H1 (cell line): ENCODE data around the gene DEFB129. TPM values are rescaled to one million over a fixed set of nuclear protein-coding genes. Genes with fewer than 3 reads are reported as not detected.
A peak's percentile ranks its signal among the peaks of the same experiment; 100 is the strongest.

ENCODE experiments used
- CTCF ChIA-PET: fragments of 300-600 bp; sonication (Branson Sonifier 250); formaldehyde crosslinking; loops from one replicate; lab custom pipeline; 2021; ENCODE audit not compliant: partially characterized antibody; lab: Charles Lee
- POLR2A ChIA-PET: fragments of 300-600 bp; sonication (Branson Sonifier 250); formaldehyde crosslinking; loops from one replicate; lab custom pipeline; 2021; ENCODE audit warnings: inconsistent platforms; ENCODE audit not compliant: partially characterized antibody; lab: Charles Lee
- DNase-seq, 2 experiments: peaks; one replicate each; pipeline versions ENCODE4 v3.0.0 to v3.0.0-alpha.2; 2010 to 2022; ENCODE audit warnings: low spot score in 2 of 2, low read depth in 1 of 2, mixed read lengths in 1 of 2
- FAIRE-seq: peaks from 2 replicates; lab custom pipeline; 2011; peaks lifted over from hg19 to GRCh38; lab: Jason Lieb, UNC
- H2AFZ ChIP-seq: 2 replicates; pipeline ENCODE4 v1.8.1; 2012; ENCODE audit warnings: low read length, inconsistent platforms
- H2AK5ac ChIP-seq: 2 replicates; pipeline ENCODE4 v1.6.1; 2013; ENCODE audit warnings: low read depth, low read length
- H2BK120ac ChIP-seq: replicated peaks from 2 replicates; pipeline ENCODE3; 2013; ENCODE audit warnings: low read depth, low read length, inconsistent platforms
- H2BK12ac ChIP-seq: 2 replicates; pipeline ENCODE4 v1.6.1; 2013; ENCODE audit warnings: low read depth, low read length
- H2BK15ac ChIP-seq: 2 replicates; pipeline ENCODE4 v1.6.1; 2013; ENCODE audit warnings: low read length
- H2BK20ac ChIP-seq: 2 replicates; pipeline ENCODE4 v1.6.1; 2013; ENCODE audit warnings: low read length
- H2BK5ac ChIP-seq: 2 replicates; pipeline ENCODE4 v1.6.1; 2013; ENCODE audit warnings: low read depth, low read length
- H3K14ac ChIP-seq: 2 replicates; pipeline ENCODE4 v1.6.1; 2013; ENCODE audit warnings: inconsistent platforms; ENCODE audit not compliant: insufficient read length
- H3K18ac ChIP-seq: 2 replicates; pipeline ENCODE4 v1.6.1; 2013; ENCODE audit warnings: low read length; ENCODE audit errors: extremely low read depth
- H3K23ac ChIP-seq: 2 replicates; pipeline ENCODE4 v1.6.1; 2013; ENCODE audit warnings: inconsistent platforms; ENCODE audit not compliant: insufficient read length
- H3K23me2 ChIP-seq: 2 replicates; pipeline ENCODE4 v1.6.1; 2013; ENCODE audit warnings: low read depth, low read length
- H3K27ac ChIP-seq: 2 replicates; pipeline ENCODE4 v1.6.1; 2011; ENCODE audit warnings: low read depth, low read length, inconsistent platforms
- H3K27me3 ChIP-seq, 4 experiments: replicated peaks in 1 of 4; 1 replicate in 1 of 4; 2 replicates in 3 of 4; pipeline versions ENCODE4 v1.6.1 to v1.8.1; 2011 to 2013; ENCODE audit warnings: low read length in 3 of 4, mild to moderate bottlenecking in 3 of 4, inconsistent platforms in 2 of 4, mixed read lengths in 2 of 4, moderate library complexity in 1 of 4; ENCODE audit not compliant: control insufficient read depth in 3 of 4, insufficient read depth in 3 of 4; ENCODE audit errors: extremely low read depth in 1 of 4
- H3K36me3 ChIP-seq, 4 experiments: 2 replicates each; pipeline versions ENCODE4 v1.6.1 to v1.8.1; 2011 to 2013; ENCODE audit warnings: mild to moderate bottlenecking in 4 of 4, low read length in 3 of 4, moderate library complexity in 2 of 4, control low read depth in 1 of 4, inconsistent platforms in 1 of 4; ENCODE audit not compliant: insufficient read depth in 4 of 4, control insufficient read depth in 2 of 4
- H3K4ac ChIP-seq: replicated peaks from 2 replicates; pipeline ENCODE3; 2013; ENCODE audit warnings: low read length, low read depth, mixed read lengths, inconsistent platforms; ENCODE audit not compliant: insufficient read length
- H3K4me1 ChIP-seq, 4 experiments: replicated peaks in 1 of 4; 1 replicate in 1 of 4; 2 replicates in 3 of 4; pipeline versions ENCODE4 v1.6.1 to v1.8.1; 2011 to 2013; ENCODE audit warnings: low read length in 3 of 4, inconsistent platforms in 2 of 4, mixed read lengths in 1 of 4; ENCODE audit not compliant: insufficient read depth in 4 of 4, control insufficient read depth in 3 of 4
- H3K4me2 ChIP-seq, 2 experiments: 2 replicates each; pipeline versions ENCODE4 v1.6.1 to v1.8.1; 2011 to 2013; ENCODE audit warnings: low read depth in 2 of 2, low read length in 2 of 2, control low read depth in 1 of 2, inconsistent platforms in 1 of 2, mild to moderate bottlenecking in 1 of 2; ENCODE audit not compliant: insufficient read depth in 1 of 2
- H3K4me3 ChIP-seq, 4 experiments: fragments of 200-600, 300-600 bp in 1 of 4; sonication (generic), shearing (Covaris generic), sonication (Bioruptor Twin) in 1 of 4; 2 replicates each; pipeline versions ENCODE4 v1.5.1 to v1.8.1; 2011 to 2016; ENCODE audit warnings: low read length in 4 of 4, low read depth in 3 of 4, control low read depth in 2 of 4, inconsistent platforms in 2 of 4, mild to moderate bottlenecking in 2 of 4, mixed read lengths in 1 of 4, moderate library complexity in 1 of 4; ENCODE audit not compliant: insufficient read depth in 2 of 4; ENCODE audit errors: extremely low read depth in 1 of 4
- H3K56ac ChIP-seq: replicated peaks from 2 replicates; pipeline ENCODE3; 2013; ENCODE audit warnings: low read depth, mild to moderate bottlenecking, mixed read lengths, low read length, inconsistent platforms; ENCODE audit not compliant: insufficient read length
- H3K79me1 ChIP-seq: 2 replicates; pipeline ENCODE4 v1.6.1; 2013; ENCODE audit warnings: low read depth, low read length, control low read depth
- H3K79me2 ChIP-seq, 2 experiments: 2 replicates each; pipeline versions ENCODE4 v1.6.1 to v1.8.1; 2012 to 2013; ENCODE audit warnings: low read length in 2 of 2, mild to moderate bottlenecking in 2 of 2, inconsistent platforms in 1 of 2; ENCODE audit not compliant: insufficient read depth in 2 of 2, control insufficient read depth in 1 of 2
- H3K9ac ChIP-seq, 4 experiments: replicated peaks in 1 of 4; 1 replicate in 1 of 4; 2 replicates in 3 of 4; pipeline versions ENCODE4 v1.6.1 to v1.8.1; 2011 to 2013; ENCODE audit warnings: low read depth in 3 of 4, low read length in 3 of 4, control low read depth in 2 of 4, mild to moderate bottlenecking in 2 of 4, moderate library complexity in 2 of 4, inconsistent platforms in 1 of 4; ENCODE audit errors: extremely low read depth in 1 of 4
- H3K9me3 ChIP-seq, 2 experiments: 2 replicates each; pipeline versions ENCODE4 v1.6.1 to v1.8.1; 2012 to 2013; ENCODE audit warnings: mild to moderate bottlenecking in 2 of 2, moderate library complexity in 2 of 2, control low read depth in 1 of 2, inconsistent platforms in 1 of 2, low read depth in 1 of 2, low read length in 1 of 2, mixed read lengths in 1 of 2; ENCODE audit not compliant: insufficient read depth in 2 of 2
- H4K20me1 ChIP-seq, 2 experiments: replicated peaks in 1 of 2; 2 replicates each; pipeline versions ENCODE3 to v1.8.1; 2011 to 2013; ENCODE audit warnings: inconsistent platforms in 2 of 2, low read length in 2 of 2, mild to moderate bottlenecking in 1 of 2; ENCODE audit not compliant: insufficient read depth in 2 of 2, control insufficient read depth in 1 of 2
- H4K5ac ChIP-seq: 2 replicates; pipeline ENCODE4 v1.6.1; 2013; ENCODE audit warnings: low read length, low read depth, mixed read lengths, inconsistent platforms; ENCODE audit not compliant: insufficient read length
- H4K8ac ChIP-seq: 2 replicates; pipeline ENCODE4 v1.8.0; 2013; ENCODE audit warnings: mild to moderate bottlenecking, moderate library complexity, low read length, inconsistent platforms; ENCODE audit not compliant: insufficient read depth; ENCODE audit errors: extremely low read depth
- H4K91ac ChIP-seq: replicated peaks from 2 replicates; pipeline ENCODE3; 2013; ENCODE audit warnings: low read length, mixed read lengths, inconsistent platforms; ENCODE audit not compliant: insufficient read length
- CHD1 ChIP-seq: IDR thresholded peaks from 2 replicates; pipeline ENCODE4 v1.6.1; 2012; ENCODE audit warnings: low read depth, low read length, improper control_type of control experiment
- EP300 ChIP-seq, 2 experiments: IDR thresholded peaks; 1 replicate in 1 of 2; 2 replicates in 1 of 2; pipeline ENCODE4 v1.6.1; 2011 to 2012; ENCODE audit warnings: low read depth in 2 of 2, low read length in 2 of 2, mild to moderate bottlenecking in 2 of 2, borderline replicate concordance in 1 of 2, inconsistent platforms in 1 of 2, moderate library complexity in 1 of 2
- GABPA ChIP-seq: IDR thresholded peaks from 2 replicates; pipeline ENCODE4 v1.6.1; 2011; ENCODE audit warnings: mild to moderate bottlenecking, low read length, moderate library complexity, borderline replicate concordance; ENCODE audit not compliant: insufficient read depth
- KDM1A ChIP-seq: fragments of 200-600, 300-600 bp; sonication (generic); IDR thresholded peaks from 2 replicates; pipeline ENCODE4 v1.7.1; 2016; ENCODE audit warnings: mild to moderate bottlenecking, low read length, borderline replicate concordance
- MAFK ChIP-seq: IDR thresholded peaks from 2 replicates; pipeline ENCODE4 v1.6.1; 2012; ENCODE audit warnings: low read depth, mild to moderate bottlenecking, improper control_type of control experiment, low read length
- TBP ChIP-seq: IDR thresholded peaks from 2 replicates; pipeline ENCODE4 v1.6.1; 2011; ENCODE audit warnings: low read depth, low read length, improper control_type of control experiment
- WGBS, 2 experiments: shearing (Covaris generic) in 1 of 2; methylation state at CpG; one replicate each; pipeline versions ENCODE4 v1.1.6 to v1.1.7; 2013 to 2015; ENCODE audit warnings: low lambda C conversion rate in 2 of 2, mixed read lengths in 2 of 2, inconsistent platforms in 1 of 2, low coverage in 1 of 2, missing lambda C conversion rate in 1 of 2; ENCODE audit not compliant: insufficient replicate concordance in 2 of 2, insufficient coverage in 1 of 2, insufficient read length in 1 of 2; ENCODE audit errors: extremely low coverage in 1 of 2, missing lambda C conversion rate in 1 of 2; 5-methylcytosine and 5-hydroxymethylcytosine counted together
- polyA plus RNA-seq, 7 experiments: library from polyadenylated mRNA; depleted of rRNA in 3 of 7; stranded (reverse) in 5 of 7; unstranded in 2 of 7; fragments of >200 nt in 5 of 7; fragments of 200-250 nt in 2 of 7; gene quantifications; 1 replicate in 5 of 7; 2 replicates in 1 of 7; 4 replicates in 1 of 7; pipeline versions ENCODE4 v1.2.1 to v1.2.3, GENCODE V29; 2011 to 2013; ENCODE audit warnings: missing spikeins in 2 of 7, mixed read lengths in 2 of 7
- total RNA-seq: library from RNA; stranded (reverse); fragmentation: NEBNext Ultra II Directional; extraction: Animal tissue kit (Norgen Biotek cat#: 25700); gene quantifications from 2 replicates; pipeline ENCODE4 v1.2.1, GENCODE V29; 2021
- TF ChIP-seq, protein P1 (sequence below), 3 experiments: IDR thresholded peaks; 1 replicate in 2 of 3; 2 replicates in 1 of 3; pipeline versions ENCODE4 v1.5.1 to v1.6.1; 2011; ENCODE audit warnings: low read length in 3 of 3, mild to moderate bottlenecking in 3 of 3, inconsistent platforms in 2 of 3, low read depth in 1 of 3, moderate library complexity in 1 of 3; ENCODE audit not compliant: insufficient read depth in 1 of 3; ENCODE audit errors: control extremely low read depth in 1 of 3

Gene DEFB129
- total and polyA plus RNA-seq, 2 of the 8 experiments (the other 6 are each of a cell fraction or from before 2014, with no cell fraction given) = not detected

DNA sequence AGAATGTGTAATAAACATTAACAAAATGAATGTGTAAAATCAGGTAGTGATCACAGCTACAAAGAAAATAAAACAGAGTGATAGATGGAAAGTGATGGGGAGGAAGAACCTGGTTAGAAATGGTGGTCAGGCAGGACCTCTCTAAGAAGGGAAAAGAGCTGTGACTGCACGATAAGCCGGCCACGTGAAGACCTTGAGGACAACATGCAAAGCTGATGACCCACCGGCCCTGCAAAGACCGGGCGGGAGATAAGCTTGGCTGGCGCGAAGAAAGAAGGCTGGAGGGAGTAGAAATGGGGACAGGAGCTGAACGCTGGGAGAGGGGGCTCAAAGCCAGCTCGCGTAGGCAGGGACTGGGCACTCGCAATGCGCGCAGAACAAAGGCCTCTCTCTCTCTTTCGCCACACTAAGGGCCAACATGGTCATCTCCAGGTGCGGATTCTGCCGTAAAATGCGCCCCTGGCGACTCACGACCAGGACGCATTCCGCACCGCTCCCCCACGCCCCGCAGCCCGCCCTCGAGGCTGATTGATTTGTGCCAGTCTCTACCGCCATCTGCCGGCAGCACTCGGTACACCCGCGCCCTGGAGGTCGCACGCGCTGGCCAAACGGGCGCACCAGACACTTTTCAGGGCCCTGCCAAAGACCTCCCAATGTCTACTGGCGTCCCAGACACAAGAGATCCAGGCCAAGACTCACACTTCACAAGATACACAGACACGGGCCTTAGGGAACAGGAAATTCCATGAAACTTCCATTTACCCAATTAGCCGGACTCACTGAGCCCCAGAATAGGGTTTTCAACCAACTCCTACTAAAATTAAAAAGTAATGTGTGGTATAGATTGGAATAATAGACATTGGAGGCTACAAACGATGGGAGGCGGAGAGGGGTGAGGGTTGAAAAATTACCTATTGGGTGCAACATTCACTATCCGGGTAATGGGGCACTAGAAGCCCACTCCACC lies 39.8 kb downstream of the DEFB129 start:
- H3K23me2 ChIP-seq = no peaks in the 10 kb centered on the region; the same call in 1 of the 2 replicates
- H3K27me3 ChIP-seq = peaks cover 0 to 26% (median 11%) of the 10 kb centered on the region in 4 experiments; a peak in 6 of 7 replicates
- FAIRE-seq = no peak
- peak overlapping the region; percentile 75 for H2AFZ ChIP-seq
- peak; percentile 84 to 99 for DNase-seq
- peak overlapping the region; percentile 96 for H4K8ac ChIP-seq
- no peak overlapping the region for H2BK12ac ChIP-seq
- no peak overlapping the region for H2BK120ac ChIP-seq
- H3K36me3 ChIP-seq = no peaks in the 10 kb centered on the region; a peak in 1 of 8 replicates
- no peak overlapping the region for H2BK15ac ChIP-seq
- no peak overlapping the region for H3K27ac ChIP-seq
- H2AK5ac ChIP-seq = no peak overlapping the region
- H3K79me2 ChIP-seq = no peaks in the 10 kb centered on the region
- peak overlapping the region; percentile 91 for H3K18ac ChIP-seq
- no peak overlapping the region for H2BK5ac ChIP-seq
- H4K20me1 ChIP-seq = peaks cover 0 to 2% of the 10 kb centered on the region in 2 experiments
- H3K4me1 ChIP-seq = 0 out of 7 replicates have a peak, but pooled peaks cover 0 to 2% (median 0%) of the 10 kb centered on the region in 4 experiments
- H2BK20ac ChIP-seq = no peak overlapping the region
- H3K9me3 ChIP-seq = no peaks in the 10 kb centered on the region
- H3K56ac ChIP-seq = no peak overlapping the region
- WGBS, 2 experiments = 23 to 100% methylated on average over 1 to 42 of the region's 43 CpGs
- H3K23ac ChIP-seq = no peak overlapping the region
- peak overlapping the region; percentile 86 for H4K91ac ChIP-seq
- CTCF ChIA-PET = interaction anchor here (0.6 to 7.5 kb wide), 26 partner anchors 8 to 170 kb away, joined by 3 to 63 read pairs (median 4); partner anchors contain the start of genes DEFB132 and SOX12
- peak overlapping the region; percentile 23 to 77; a peak in 3 of 4 replicates for H3K4me2 ChIP-seq
- H3K4me3 ChIP-seq = peak overlapping the region; percentile 4 to 53 (median 31); a peak in 6 of 8 replicates
- peak overlapping the region; percentile 70 for H4K5ac ChIP-seq
- peak overlapping the region in 2 of 4 experiments; percentile 27 to 44; a peak in 4 of 7 replicates for H3K9ac ChIP-seq
- no peak overlapping the region for H3K14ac ChIP-seq
- POLR2A ChIA-PET = interaction anchor here (0.8 to 5.5 kb wide), 11 partner anchors 9 to 80 kb away, joined by 3 to 21 read pairs (median 6); partner anchors contain the start of genes DEFB132, NRSN2 and SOX12
- no peak overlapping the region for H3K4ac ChIP-seq
- H3K79me1 ChIP-seq = no peaks in the 10 kb centered on the region
- no peak for TF ChIP-seq CHD1
- no peak for TF ChIP-seq KDM1A
- no peak for TF ChIP-seq EP300 (IDR thresholded peaks at IDR 0.05; ENCODE audit: borderline replicate concordance in 1 of 2, low read depth in 2 of 2, low read length in 2 of 2)
- no peak; the same call in 1 of the 2 replicates for TF ChIP-seq GABPA
- no peak for TF ChIP-seq MAFK
- TF ChIP-seq, protein P1, sequence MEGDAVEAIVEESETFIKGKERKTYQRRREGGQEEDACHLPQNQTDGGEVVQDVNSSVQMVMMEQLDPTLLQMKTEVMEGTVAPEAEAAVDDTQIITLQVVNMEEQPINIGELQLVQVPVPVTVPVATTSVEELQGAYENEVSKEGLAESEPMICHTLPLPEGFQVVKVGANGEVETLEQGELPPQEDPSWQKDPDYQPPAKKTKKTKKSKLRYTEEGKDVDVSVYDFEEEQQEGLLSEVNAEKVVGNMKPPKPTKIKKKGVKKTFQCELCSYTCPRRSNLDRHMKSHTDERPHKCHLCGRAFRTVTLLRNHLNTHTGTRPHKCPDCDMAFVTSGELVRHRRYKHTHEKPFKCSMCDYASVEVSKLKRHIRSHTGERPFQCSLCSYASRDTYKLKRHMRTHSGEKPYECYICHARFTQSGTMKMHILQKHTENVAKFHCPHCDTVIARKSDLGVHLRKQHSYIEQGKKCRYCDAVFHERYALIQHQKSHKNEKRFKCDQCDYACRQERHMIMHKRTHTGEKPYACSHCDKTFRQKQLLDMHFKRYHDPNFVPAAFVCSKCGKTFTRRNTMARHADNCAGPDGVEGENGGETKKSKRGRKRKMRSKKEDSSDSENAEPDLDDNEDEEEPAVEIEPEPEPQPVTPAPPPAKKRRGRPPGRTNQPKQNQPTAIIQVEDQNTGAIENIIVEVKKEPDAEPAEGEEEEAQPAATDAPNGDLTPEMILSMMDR (IDR thresholded peaks at IDR 0.05; ENCODE audit: control extremely low read depth in 1 of 3, insufficient read depth in 1 of 3, low read depth in 1 of 3, low read length in 3 of 3) = peak; percentile 96 to 98 (median 97)
- peak; percentile 82 for TF ChIP-seq TBP
